GM23338 (cell line): Measurements from ENCODE around the gene AQP12B. TPM values are rescaled to one million over a fixed set of nuclear protein-coding genes. Genes with fewer than 3 reads are reported as not detected.
A peak's percentile ranks its signal among the peaks of the same experiment; 100 is the strongest.

Experiments
- ATAC-seq: fragments of 200-7000 bp; cut with Tn5 transposase; 3 replicates; pipeline ENCODE4 v1.9.1; 2020
- DNase-seq: peaks from one replicate; pipeline ENCODE4 v3.0.0-alpha.2; 2015; ENCODE audit warnings: low spot score
- H2AFZ ChIP-seq: fragments of 200-600 bp; sonication (generic); 2 replicates; pipeline ENCODE4 v1.8.0; 2016; ENCODE audit warnings: antibody characterized with exemption, mild to moderate bottlenecking, moderate library complexity
- H3F3A ChIP-seq: fragments of 200-600 bp; sonication (generic); replicated peaks from 2 replicates; pipeline ENCODE4 v1.8.0; 2017; ENCODE audit warnings: antibody characterized with exemption, mixed run types, low read depth
- H3K27ac ChIP-seq: fragments of 200-600 bp; sonication (generic); 2 replicates; pipeline ENCODE4 v1.6.1; 2016; ENCODE audit warnings: low read depth
- H3K27me3 ChIP-seq: fragments of 200-600 bp; sonication (generic); 2 replicates; pipeline ENCODE4 v1.8.0; 2016; ENCODE audit warnings: mild to moderate bottlenecking, mixed run types, moderate library complexity; ENCODE audit not compliant: insufficient read depth
- H3K36me3 ChIP-seq: fragments of 200-600 bp; sonication (generic); 2 replicates; pipeline ENCODE4 v1.8.0; 2016; ENCODE audit warnings: mild to moderate bottlenecking; ENCODE audit not compliant: insufficient read depth
- H3K4me1 ChIP-seq: fragments of 200-600 bp; sonication (generic); 2 replicates; pipeline ENCODE4 v1.8.0; 2016; ENCODE audit warnings: mild to moderate bottlenecking, moderate library complexity; ENCODE audit not compliant: insufficient read depth
- H3K4me2 ChIP-seq: fragments of 200-600 bp; sonication (generic); 2 replicates; pipeline ENCODE4 v1.7.1; 2017; ENCODE audit warnings: mixed run types
- H3K4me3 ChIP-seq: fragments of 200-600 bp; sonication (generic); 2 replicates; pipeline ENCODE4 v1.6.1; 2016; ENCODE audit warnings: mixed run types
- H3K79me2 ChIP-seq: fragments of 200-600 bp; sonication (generic); replicated peaks from 2 replicates; pipeline ENCODE4 v1.8.0; 2017; ENCODE audit warnings: mild to moderate bottlenecking; ENCODE audit not compliant: insufficient read depth
- H3K9me2 ChIP-seq: fragments of 200-600 bp; sonication (generic); 2 replicates; pipeline ENCODE4 v1.8.0; 2017; ENCODE audit not compliant: insufficient read depth
- H4K20me1 ChIP-seq: fragments of 200-600 bp; sonication (generic); replicated peaks from 2 replicates; pipeline ENCODE4 v1.8.0; 2017; ENCODE audit warnings: mild to moderate bottlenecking; ENCODE audit not compliant: insufficient read depth
- H3K27ac Mint-ChIP-seq: 2 replicates; pipeline ENCODE4 v1.8.0; 2020; ENCODE audit warnings: inconsistent platforms, mild to moderate bottlenecking, moderate library complexity, mixed read lengths
- H3K27me3 Mint-ChIP-seq: 3 replicates; pipeline ENCODE4 v1.8.0; 2022; ENCODE audit warnings: low read depth, mild to moderate bottlenecking, moderate library complexity, mixed read lengths, inconsistent platforms; ENCODE audit not compliant: insufficient read depth, poor library complexity
- H3K36me3 Mint-ChIP-seq: 3 replicates; pipeline ENCODE4 v1.8.0; 2021; ENCODE audit warnings: low read depth, mild to moderate bottlenecking, inconsistent platforms, moderate library complexity, mixed read lengths
- H3K4me1 Mint-ChIP-seq: 3 replicates; pipeline ENCODE4 v1.8.0; 2020; ENCODE audit warnings: mild to moderate bottlenecking, inconsistent platforms, mixed read lengths
- H3K4me3 Mint-ChIP-seq: 3 replicates; pipeline ENCODE4 v1.8.0; 2021; ENCODE audit warnings: moderate library complexity, mild to moderate bottlenecking, inconsistent platforms, mixed read lengths
- H3K9me3 Mint-ChIP-seq: 3 replicates; pipeline ENCODE4 v1.8.0; 2020; ENCODE audit warnings: moderate library complexity, mild to moderate bottlenecking, inconsistent platforms, mixed read lengths
- JUNB ChIP-seq: IDR thresholded peaks from one replicate; pipeline ENCODE4 v1.6.1; 2016; ENCODE audit warnings: antibody characterized with exemption; ENCODE audit not compliant: unreplicated experiment
- POLR2AphosphoS5 ChIP-seq: IDR thresholded peaks from 2 replicates; pipeline ENCODE4 v1.6.1; 2016; ENCODE audit warnings: antibody characterized with exemption, low read depth
- ZNF331 ChIP-seq: fragments of 250-450 bp; sonication (Bioruptor Pico); IDR thresholded peaks from 2 replicates; pipeline ENCODE4 v1.5.0; 2020; ENCODE audit warnings: low read depth, mild to moderate bottlenecking, moderate library complexity
- polyA plus RNA-seq: library from polyadenylated mRNA; unstranded; fragments of >200 nt; fragmentation: Nextera tagmentation; extraction: Ambion mirVana; gene quantifications from 2 replicates; pipeline ENCODE4 v1.2.1, GENCODE V29; 2016
- total RNA-seq: library from RNA; depleted of rRNA; stranded (reverse); fragments of >200 nt; shearing (Covaris generic); gene quantifications from 2 replicates; pipeline ENCODE4 v1.2.3, GENCODE V29; 2014
- TF ChIP-seq, protein P1 (sequence below), 2 experiments: fragments of 200-600 bp in 1 of 2; sonication (generic) in 1 of 2; conservative IDR thresholded peaks; 2 replicates each; pipeline versions ENCODE4 v1.5.1 to v1.6.1; 2016 to 2017; ENCODE audit warnings: antibody characterized with exemption in 2 of 2, low read depth in 2 of 2, mild to moderate bottlenecking in 2 of 2, moderate library complexity in 1 of 2
- TF ChIP-seq, protein P2 (sequence below): IDR thresholded peaks from one replicate; pipeline ENCODE4 v1.6.1; 2018; ENCODE audit warnings: antibody characterized with exemption; ENCODE audit not compliant: unreplicated experiment
- TF ChIP-seq, protein P3 (sequence below): fragments of 250-450 bp; sonication (Bioruptor Pico); IDR thresholded peaks from 2 replicates; pipeline ENCODE4 v1.5.0; 2020; ENCODE audit warnings: mild to moderate bottlenecking, moderate library complexity

Gene AQP12B
- total and polyA plus RNA-seq, 2 experiments from 2014 or later = not detected

DNA sequence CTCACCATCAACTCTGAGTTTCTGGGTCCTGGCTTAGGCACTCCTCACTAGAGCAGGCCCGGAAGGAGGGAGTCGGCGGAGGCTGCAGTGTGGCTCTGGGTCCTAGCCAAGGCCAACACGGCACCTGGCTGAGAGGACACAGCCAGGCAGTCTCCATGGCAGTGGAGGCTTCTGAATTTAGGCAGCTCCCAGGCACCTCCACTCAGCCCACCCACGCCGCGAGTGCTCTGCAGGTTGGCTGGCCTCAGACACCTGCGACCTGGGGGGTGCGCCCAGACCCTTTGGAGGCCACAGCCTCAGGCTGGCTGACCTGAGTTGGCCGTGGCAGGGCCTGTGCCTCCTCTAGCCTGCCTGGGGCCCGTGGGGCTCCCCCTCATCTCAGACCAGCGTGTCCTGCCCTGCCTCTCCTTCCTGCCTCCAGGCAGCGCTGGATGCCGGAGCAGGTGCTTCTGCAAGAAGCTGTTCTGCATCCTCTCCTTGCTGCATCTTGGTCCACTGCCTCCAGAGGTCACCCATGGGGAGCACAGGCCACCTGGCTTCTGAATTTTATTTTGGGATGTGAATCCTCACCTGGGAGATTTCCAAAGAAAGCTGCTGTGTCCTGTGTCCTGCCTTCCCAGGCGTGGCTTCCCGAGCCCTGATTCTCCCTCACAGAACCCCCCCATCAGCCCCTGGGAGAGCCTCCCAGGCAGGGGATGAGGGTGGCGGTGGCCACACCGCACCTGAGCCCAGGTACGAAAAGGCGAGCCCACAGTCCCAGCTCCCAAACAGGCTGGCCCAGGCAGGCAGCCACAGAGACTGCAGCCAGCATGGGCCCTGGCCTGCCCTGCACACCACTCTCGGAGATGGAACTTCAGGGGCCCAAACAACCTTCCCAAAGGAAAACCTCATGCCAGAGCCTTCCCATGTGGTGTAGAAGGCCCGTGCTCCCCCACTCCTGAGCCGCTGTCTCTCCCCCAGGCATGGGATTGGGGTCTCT, 32.4 kb upstream of the AQP12B start:
- H4K20me1 ChIP-seq = no peaks in the 10 kb centered on the region; the same call in 1 of the 2 replicates
- H3K79me2 ChIP-seq = no peaks in the 10 kb centered on the region
- ATAC-seq (peak; percentile 21), DNase-seq (peak; percentile 58)
- H3K27me3 ChIP-seq = no peaks in the 10 kb centered on the region
- H3K4me2 ChIP-seq = no peak overlapping the region
- H2AFZ ChIP-seq = no peak overlapping the region
- no peaks in the 10 kb centered on the region for H3K4me1 ChIP-seq
- no peak overlapping the region for H3K4me3 Mint-ChIP-seq
- no peaks in the 10 kb centered on the region for H3K9me2 ChIP-seq
- peak; percentile 16; the same call in 1 of the 2 replicates for TF ChIP-seq POLR2AphosphoS5
- TF ChIP-seq, protein P1, sequence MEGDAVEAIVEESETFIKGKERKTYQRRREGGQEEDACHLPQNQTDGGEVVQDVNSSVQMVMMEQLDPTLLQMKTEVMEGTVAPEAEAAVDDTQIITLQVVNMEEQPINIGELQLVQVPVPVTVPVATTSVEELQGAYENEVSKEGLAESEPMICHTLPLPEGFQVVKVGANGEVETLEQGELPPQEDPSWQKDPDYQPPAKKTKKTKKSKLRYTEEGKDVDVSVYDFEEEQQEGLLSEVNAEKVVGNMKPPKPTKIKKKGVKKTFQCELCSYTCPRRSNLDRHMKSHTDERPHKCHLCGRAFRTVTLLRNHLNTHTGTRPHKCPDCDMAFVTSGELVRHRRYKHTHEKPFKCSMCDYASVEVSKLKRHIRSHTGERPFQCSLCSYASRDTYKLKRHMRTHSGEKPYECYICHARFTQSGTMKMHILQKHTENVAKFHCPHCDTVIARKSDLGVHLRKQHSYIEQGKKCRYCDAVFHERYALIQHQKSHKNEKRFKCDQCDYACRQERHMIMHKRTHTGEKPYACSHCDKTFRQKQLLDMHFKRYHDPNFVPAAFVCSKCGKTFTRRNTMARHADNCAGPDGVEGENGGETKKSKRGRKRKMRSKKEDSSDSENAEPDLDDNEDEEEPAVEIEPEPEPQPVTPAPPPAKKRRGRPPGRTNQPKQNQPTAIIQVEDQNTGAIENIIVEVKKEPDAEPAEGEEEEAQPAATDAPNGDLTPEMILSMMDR (conservative IDR thresholded peaks at IDR 0.05; ENCODE audit: low read depth in 2 of 2) = peak; percentile 28 to 31; a peak in 2 of 4 replicates
- TF ChIP-seq, protein P2, sequence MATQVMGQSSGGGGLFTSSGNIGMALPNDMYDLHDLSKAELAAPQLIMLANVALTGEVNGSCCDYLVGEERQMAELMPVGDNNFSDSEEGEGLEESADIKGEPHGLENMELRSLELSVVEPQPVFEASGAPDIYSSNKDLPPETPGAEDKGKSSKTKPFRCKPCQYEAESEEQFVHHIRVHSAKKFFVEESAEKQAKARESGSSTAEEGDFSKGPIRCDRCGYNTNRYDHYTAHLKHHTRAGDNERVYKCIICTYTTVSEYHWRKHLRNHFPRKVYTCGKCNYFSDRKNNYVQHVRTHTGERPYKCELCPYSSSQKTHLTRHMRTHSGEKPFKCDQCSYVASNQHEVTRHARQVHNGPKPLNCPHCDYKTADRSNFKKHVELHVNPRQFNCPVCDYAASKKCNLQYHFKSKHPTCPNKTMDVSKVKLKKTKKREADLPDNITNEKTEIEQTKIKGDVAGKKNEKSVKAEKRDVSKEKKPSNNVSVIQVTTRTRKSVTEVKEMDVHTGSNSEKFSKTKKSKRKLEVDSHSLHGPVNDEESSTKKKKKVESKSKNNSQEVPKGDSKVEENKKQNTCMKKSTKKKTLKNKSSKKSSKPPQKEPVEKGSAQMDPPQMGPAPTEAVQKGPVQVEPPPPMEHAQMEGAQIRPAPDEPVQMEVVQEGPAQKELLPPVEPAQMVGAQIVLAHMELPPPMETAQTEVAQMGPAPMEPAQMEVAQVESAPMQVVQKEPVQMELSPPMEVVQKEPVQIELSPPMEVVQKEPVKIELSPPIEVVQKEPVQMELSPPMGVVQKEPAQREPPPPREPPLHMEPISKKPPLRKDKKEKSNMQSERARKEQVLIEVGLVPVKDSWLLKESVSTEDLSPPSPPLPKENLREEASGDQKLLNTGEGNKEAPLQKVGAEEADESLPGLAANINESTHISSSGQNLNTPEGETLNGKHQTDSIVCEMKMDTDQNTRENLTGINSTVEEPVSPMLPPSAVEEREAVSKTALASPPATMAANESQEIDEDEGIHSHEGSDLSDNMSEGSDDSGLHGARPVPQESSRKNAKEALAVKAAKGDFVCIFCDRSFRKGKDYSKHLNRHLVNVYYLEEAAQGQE = no peak
- peaks cover 36% of the 10 kb centered on the region for H3K27me3 Mint-ChIP-seq
- no peaks in the 10 kb centered on the region; the same call in 2 of the 3 replicates for H3K4me1 Mint-ChIP-seq
- H3F3A ChIP-seq = no peaks in the 10 kb centered on the region
- H3K4me3 ChIP-seq = no peak overlapping the region
- peak overlapping the region; percentile 66; the same call in 1 of the 2 replicates for H3K27ac ChIP-seq
- H3K36me3 Mint-ChIP-seq = peaks cover 36% of the 10 kb centered on the region
- H3K27ac Mint-ChIP-seq = peak overlapping the region; percentile 65
- H3K36me3 ChIP-seq = no peaks in the 10 kb centered on the region
- H3K9me3 Mint-ChIP-seq = no peaks in the 10 kb centered on the region

DNA sequence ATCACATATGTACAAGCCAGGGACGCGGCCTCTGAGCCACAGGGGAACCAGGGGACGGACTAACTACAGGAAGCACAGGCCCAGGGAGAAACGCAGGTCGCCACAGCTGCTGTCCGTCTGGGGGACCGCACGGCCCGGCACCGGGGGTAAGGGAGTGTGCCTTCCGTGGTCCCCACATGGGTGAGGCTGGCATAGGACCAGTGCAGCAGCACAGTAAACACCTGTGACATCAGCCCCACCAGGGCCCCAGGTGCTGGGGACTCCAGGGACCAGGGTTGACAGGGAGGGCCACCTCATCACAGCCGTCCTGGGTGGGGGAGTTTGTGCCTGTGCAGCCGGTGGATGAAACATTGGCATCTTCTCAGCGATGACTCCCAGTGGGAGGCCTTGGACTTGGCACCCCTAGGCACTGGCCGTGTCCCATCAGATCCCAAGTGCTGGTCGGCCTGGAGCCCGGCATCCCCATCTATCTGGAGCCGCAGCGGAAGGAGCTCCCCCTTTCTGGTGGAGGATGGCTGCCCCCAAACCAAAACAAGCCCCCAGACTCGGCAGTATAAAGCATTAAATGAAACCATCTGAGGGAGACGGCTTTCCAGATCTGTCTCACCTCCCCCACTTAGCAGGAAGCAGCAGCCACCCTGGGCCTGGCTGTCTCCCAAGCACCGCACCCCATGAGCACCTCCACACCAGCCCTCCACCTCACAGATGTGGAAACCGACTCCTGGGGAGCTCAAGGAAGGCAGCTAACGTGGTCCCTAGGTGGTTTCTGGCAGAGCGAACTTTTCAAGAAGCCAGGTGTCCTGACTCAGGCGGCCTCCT, 31.5 kb upstream of the AQP12B start:
- H3K4me3 ChIP-seq = no peak overlapping the region
- Mint-ChIP-seq H3K9me3 (no peaks in the 10 kb centered on the region), H3K4me3 (no peak overlapping the region; the same call in 2 of the 3 replicates), H3K27ac (peak overlapping the region; percentile 62), H3K4me1 (no peaks in the 10 kb centered on the region; the same call in 2 of the 3 replicates), H3K27me3 (peaks cover 41% of the 10 kb centered on the region), H3K36me3 (peaks cover 33% of the 10 kb centered on the region)
- H4K20me1 ChIP-seq = no peaks in the 10 kb centered on the region; the same call in 1 of the 2 replicates
- H3K9me2 ChIP-seq = no peaks in the 10 kb centered on the region
- H3K79me2 ChIP-seq = no peaks in the 10 kb centered on the region
- no peak overlapping the region for H2AFZ ChIP-seq
- no peaks in the 10 kb centered on the region for H3F3A ChIP-seq
- ATAC-seq (no peak), DNase-seq (no peak)
- H3K27ac ChIP-seq = no peak overlapping the region
- no peaks in the 10 kb centered on the region for H3K4me1 ChIP-seq
- H3K36me3 ChIP-seq = no peaks in the 10 kb centered on the region
- H3K27me3 ChIP-seq = no peaks in the 10 kb centered on the region
- H3K4me2 ChIP-seq = no peak overlapping the region
- TF ChIP-seq, protein P3, sequence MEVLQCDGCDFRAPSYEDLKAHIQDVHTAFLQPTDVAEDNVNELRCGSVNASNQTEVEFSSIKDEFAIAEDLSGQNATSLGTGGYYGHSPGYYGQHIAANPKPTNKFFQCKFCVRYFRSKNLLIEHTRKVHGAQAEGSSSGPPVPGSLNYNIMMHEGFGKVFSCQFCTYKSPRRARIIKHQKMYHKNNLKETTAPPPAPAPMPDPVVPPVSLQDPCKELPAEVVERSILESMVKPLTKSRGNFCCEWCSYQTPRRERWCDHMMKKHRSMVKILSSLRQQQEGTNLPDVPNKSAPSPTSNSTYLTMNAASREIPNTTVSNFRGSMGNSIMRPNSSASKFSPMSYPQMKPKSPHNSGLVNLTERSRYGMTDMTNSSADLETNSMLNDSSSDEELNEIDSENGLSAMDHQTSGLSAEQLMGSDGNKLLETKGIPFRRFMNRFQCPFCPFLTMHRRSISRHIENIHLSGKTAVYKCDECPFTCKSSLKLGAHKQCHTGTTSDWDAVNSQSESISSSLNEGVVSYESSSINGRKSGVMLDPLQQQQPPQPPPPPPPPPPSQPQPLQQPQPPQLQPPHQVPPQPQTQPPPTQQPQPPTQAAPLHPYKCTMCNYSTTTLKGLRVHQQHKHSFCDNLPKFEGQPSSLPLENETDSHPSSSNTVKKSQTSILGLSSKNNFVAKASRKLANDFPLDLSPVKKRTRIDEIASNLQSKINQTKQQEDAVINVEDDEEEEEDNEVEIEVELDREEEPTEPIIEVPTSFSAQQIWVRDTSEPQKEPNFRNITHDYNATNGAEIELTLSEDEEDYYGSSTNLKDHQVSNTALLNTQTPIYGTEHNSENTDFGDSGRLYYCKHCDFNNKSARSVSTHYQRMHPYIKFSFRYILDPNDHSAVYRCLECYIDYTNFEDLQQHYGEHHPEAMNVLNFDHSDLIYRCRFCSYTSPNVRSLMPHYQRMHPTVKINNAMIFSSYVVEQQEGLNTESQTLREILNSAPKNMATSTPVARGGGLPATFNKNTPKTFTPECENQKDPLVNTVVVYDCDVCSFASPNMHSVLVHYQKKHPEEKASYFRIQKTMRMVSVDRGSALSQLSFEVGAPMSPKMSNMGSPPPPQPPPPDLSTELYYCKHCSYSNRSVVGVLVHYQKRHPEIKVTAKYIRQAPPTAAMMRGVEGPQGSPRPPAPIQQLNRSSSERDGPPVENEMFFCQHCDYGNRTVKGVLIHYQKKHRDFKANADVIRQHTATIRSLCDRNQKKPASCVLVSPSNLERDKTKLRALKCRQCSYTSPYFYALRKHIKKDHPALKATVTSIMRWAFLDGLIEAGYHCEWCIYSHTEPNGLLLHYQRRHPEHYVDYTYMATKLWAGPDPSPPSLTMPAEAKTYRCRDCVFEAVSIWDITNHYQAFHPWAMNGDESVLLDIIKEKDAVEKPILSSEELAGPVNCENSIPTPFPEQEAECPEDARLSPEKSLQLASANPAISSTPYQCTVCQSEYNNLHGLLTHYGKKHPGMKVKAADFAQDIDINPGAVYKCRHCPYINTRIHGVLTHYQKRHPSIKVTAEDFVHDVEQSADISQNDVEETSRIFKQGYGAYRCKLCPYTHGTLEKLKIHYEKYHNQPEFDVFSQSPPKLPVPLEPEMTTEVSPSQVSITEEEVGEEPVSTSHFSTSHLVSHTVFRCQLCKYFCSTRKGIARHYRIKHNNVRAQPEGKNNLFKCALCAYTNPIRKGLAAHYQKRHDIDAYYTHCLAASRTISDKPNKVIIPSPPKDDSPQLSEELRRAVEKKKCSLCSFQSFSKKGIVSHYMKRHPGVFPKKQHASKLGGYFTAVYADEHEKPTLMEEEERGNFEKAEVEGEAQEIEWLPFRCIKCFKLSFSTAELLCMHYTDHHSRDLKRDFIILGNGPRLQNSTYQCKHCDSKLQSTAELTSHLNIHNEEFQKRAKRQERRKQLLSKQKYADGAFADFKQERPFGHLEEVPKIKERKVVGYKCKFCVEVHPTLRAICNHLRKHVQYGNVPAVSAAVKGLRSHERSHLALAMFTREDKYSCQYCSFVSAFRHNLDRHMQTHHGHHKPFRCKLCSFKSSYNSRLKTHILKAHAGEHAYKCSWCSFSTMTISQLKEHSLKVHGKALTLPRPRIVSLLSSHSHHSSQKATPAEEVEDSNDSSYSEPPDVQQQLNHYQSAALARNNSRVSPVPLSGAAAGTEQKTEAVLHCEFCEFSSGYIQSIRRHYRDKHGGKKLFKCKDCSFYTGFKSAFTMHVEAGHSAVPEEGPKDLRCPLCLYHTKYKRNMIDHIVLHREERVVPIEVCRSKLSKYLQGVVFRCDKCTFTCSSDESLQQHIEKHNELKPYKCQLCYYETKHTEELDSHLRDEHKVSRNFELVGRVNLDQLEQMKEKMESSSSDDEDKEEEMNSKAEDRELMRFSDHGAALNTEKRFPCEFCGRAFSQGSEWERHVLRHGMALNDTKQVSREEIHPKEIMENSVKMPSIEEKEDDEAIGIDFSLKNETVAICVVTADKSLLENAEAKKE (CRISPR knock-in tag) = no peak
- no peak for TF ChIP-seq ZNF331 (CRISPR knock-in tag)
- no peak for TF ChIP-seq JUNB
